Ishikawa (cell line): ENCODE data around the gene IFNL3.

Experiments
- CEBPB ChIP-seq: IDR thresholded peaks from 2 replicates; pipeline ENCODE4 v1.6.1; 2012
- CREB1 ChIP-seq: IDR thresholded peaks from 2 replicates; pipeline ENCODE4 v1.6.1; 2012; ENCODE audit warnings: low read depth
- EGR1 ChIP-seq: IDR thresholded peaks from 2 replicates; pipeline ENCODE4 v1.6.1; 2012
- EP300 ChIP-seq: IDR thresholded peaks from 2 replicates; pipeline ENCODE4 v1.6.1; 2012; ENCODE audit warnings: borderline replicate concordance
- FOXM1 ChIP-seq: IDR thresholded peaks from 2 replicates; pipeline ENCODE4 v1.6.1; 2012; ENCODE audit warnings: low read depth, borderline replicate concordance
- NFIC ChIP-seq: IDR thresholded peaks from 2 replicates; pipeline ENCODE4 v1.6.1; 2012
- RAD21 ChIP-seq: IDR thresholded peaks from 2 replicates; pipeline ENCODE4 v1.6.1; 2012; ENCODE audit warnings: low read depth
- TAF1 ChIP-seq: IDR thresholded peaks from 2 replicates; pipeline ENCODE4 v1.6.1; 2012; ENCODE audit warnings: low read depth, mild to moderate bottlenecking
- TCF12 ChIP-seq: IDR thresholded peaks from 2 replicates; pipeline ENCODE4 v1.6.1; 2012; ENCODE audit warnings: low read depth
- TEAD4 ChIP-seq: IDR thresholded peaks from 2 replicates; pipeline ENCODE4 v1.6.1; 2012
- USF1 ChIP-seq: IDR thresholded peaks from 2 replicates; pipeline ENCODE4 v1.6.1; 2012
- YY1 ChIP-seq: IDR thresholded peaks from 2 replicates; pipeline ENCODE4 v1.6.1; 2012; ENCODE audit warnings: low read depth
- ZBTB7A ChIP-seq: IDR thresholded peaks from 2 replicates; pipeline ENCODE4 v1.6.1; 2012; ENCODE audit warnings: low read depth
- TF ChIP-seq, protein P1 (sequence below): IDR thresholded peaks from 2 replicates; pipeline ENCODE4 v1.6.1; 2012; ENCODE audit warnings: low read depth, mild to moderate bottlenecking
- TF ChIP-seq, protein P2 (sequence below): IDR thresholded peaks from 2 replicates; pipeline ENCODE4 v1.6.1; 2012

Gene IFNL3

GRCh38 chr19:39252458-39252857, 7.7 kb upstream of the IFNL3 start:
- no peak for TF ChIP-seq YY1
- TF ChIP-seq, protein P1, sequence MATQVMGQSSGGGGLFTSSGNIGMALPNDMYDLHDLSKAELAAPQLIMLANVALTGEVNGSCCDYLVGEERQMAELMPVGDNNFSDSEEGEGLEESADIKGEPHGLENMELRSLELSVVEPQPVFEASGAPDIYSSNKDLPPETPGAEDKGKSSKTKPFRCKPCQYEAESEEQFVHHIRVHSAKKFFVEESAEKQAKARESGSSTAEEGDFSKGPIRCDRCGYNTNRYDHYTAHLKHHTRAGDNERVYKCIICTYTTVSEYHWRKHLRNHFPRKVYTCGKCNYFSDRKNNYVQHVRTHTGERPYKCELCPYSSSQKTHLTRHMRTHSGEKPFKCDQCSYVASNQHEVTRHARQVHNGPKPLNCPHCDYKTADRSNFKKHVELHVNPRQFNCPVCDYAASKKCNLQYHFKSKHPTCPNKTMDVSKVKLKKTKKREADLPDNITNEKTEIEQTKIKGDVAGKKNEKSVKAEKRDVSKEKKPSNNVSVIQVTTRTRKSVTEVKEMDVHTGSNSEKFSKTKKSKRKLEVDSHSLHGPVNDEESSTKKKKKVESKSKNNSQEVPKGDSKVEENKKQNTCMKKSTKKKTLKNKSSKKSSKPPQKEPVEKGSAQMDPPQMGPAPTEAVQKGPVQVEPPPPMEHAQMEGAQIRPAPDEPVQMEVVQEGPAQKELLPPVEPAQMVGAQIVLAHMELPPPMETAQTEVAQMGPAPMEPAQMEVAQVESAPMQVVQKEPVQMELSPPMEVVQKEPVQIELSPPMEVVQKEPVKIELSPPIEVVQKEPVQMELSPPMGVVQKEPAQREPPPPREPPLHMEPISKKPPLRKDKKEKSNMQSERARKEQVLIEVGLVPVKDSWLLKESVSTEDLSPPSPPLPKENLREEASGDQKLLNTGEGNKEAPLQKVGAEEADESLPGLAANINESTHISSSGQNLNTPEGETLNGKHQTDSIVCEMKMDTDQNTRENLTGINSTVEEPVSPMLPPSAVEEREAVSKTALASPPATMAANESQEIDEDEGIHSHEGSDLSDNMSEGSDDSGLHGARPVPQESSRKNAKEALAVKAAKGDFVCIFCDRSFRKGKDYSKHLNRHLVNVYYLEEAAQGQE: no peak
- no peak for TF ChIP-seq TAF1
- TF ChIP-seq USF1: no peak
- no peak for TF ChIP-seq TCF12
- TF ChIP-seq EGR1: no peak
- no peak for TF ChIP-seq RAD21
- no peak for TF ChIP-seq NFIC
- TF ChIP-seq ZBTB7A: no peak

- TF ChIP-seq EGR1 (no peak), RAD21 (no peak), NFIC (no peak), YY1 (no peak), CREB1 (no peak), CEBPB (no peak), EP300 (no peak), FOXM1 (no peak), TAF1 (no peak), TEAD4 (no peak), TCF12 (no peak), USF1 (no peak), ZBTB7A (no peak)
- TF ChIP-seq, protein P2, sequence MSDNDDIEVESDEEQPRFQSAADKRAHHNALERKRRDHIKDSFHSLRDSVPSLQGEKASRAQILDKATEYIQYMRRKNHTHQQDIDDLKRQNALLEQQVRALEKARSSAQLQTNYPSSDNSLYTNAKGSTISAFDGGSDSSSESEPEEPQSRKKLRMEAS: no peak
- TF ChIP-seq, protein P1: no peak
These were observed 7.0 kb upstream of the IFNL3 start for GRCh38 chr19:39251846-39252245.

DNA sequence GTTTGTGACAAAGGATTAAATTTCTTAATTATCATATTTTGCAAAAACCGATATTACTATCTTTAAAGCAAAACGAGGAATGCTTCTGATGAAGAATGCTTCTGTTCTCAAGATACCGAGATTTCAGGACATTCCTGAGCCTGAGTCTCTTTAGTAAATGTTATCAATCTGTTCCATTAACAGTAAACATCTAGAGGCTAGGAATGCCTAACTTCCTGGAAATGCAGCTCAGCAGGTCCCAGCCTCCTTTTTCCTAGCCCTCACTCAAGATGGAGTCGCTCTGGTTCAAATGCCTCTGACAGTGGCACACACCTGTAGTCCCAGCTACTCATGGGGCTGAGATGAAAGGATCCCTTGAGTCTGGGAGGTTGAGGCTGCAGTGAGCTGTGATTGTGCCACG, 6.3 kb upstream of the IFNL3 start:
- TF ChIP-seq, protein P1: no peak
- TF ChIP-seq TCF12 (no peak), EP300 (no peak), NFIC (no peak), CEBPB (no peak), RAD21 (no peak), FOXM1 (no peak), YY1 (no peak), TAF1 (no peak), USF1 (no peak), CREB1 (no peak), ZBTB7A (no peak), TEAD4 (no peak), EGR1 (no peak)
- TF ChIP-seq, protein P2: no peak

DNA sequence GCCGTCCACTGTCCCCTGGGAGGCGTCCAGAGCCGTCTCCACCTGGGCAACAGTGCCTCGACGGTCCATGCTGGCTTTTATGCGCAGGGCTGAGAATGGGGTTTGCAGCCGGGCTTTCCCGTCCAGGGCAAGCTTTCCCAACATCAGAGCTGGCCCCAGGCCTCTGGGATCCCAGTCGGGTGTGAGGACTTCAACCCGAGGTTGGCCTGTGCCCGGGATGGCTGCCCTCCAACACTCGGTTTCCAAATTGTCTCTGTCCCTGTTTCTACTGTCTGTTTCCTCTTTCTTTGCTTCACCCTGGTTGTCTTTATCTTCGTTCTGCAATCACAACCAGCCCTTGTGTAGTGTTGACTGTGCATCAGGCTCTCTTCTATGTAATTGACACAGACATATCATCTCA, 4.0 kb upstream of the IFNL3 start, which contains the start of gene IFNL4:
Gene IFNL4 (minus strand): TSS at position 51 of the 400 bp plus-strand sequence.
- TF ChIP-seq EGR1 (no peak), RAD21 (no peak), TEAD4 (no peak)
